PC-3 (cell line): ENCODE measurements around the gene RBM6. TPM values are rescaled to one million over a fixed set of nuclear protein-coding genes. Genes with fewer than 3 reads are reported as not detected.

ENCODE experiments used
- ATAC-seq: fragments of 200-7000 bp; cut with Tn5 transposase; 2 replicates; pipeline ENCODE4 v1.9.1; 2020; ENCODE audit warnings: mild to moderate bottlenecking, moderate library complexity
- BruUV-seq: library from RNA; stranded (reverse); fragments of 400-500 nt; replicated peaks from 2 replicates; lab custom pipeline; 2021; lab: Mats Ljungman, UMichigan
- CTCF ChIA-PET: fragments of 300-600 bp; sonication (Branson Sonifier 250); formaldehyde crosslinking; loops from one replicate; lab custom pipeline; 2022; ENCODE audit warnings: antibody characterized with exemption; lab: Charles Lee
- POLR2A ChIA-PET: fragments of 300-600 bp; sonication (Branson Sonifier 250); formaldehyde crosslinking; loops from one replicate; lab custom pipeline; 2022; ENCODE audit warnings: antibody characterized with exemption; ENCODE audit not compliant: unreplicated experiment; lab: Charles Lee
- DNase-seq: peaks from one replicate; pipeline ENCODE4 v3.0.0-alpha.2; 2015
- H2AFZ ChIP-seq: fragments of 300-600 bp; sonication (generic); 2 replicates; pipeline ENCODE4 v1.6.0; 2016; ENCODE audit warnings: antibody characterized with exemption, low read length
- H3F3A ChIP-seq: fragments of 300-600 bp; sonication (generic); one replicate; pipeline ENCODE4 v1.6.0; 2017; ENCODE audit warnings: antibody characterized with exemption, low read length, control low read depth, mild to moderate bottlenecking; ENCODE audit not compliant: unreplicated experiment
- H3K27ac ChIP-seq: fragments of 300-600 bp; sonication (generic); 2 replicates; pipeline ENCODE4 v1.5.1; 2016; ENCODE audit warnings: mild to moderate bottlenecking, low read length
- H3K27me3 ChIP-seq: fragments of 300-600 bp; sonication (generic); 2 replicates; pipeline ENCODE4 v1.6.1; 2016; ENCODE audit warnings: low read length, mixed read lengths
- H3K36me3 ChIP-seq: fragments of 300-600 bp; sonication (generic); 2 replicates; pipeline ENCODE4 v1.6.1; 2016; ENCODE audit warnings: low read depth, mixed run types, low read length, mixed read lengths
- H3K4me1 ChIP-seq: fragments of 300-600 bp; sonication (generic); 2 replicates; pipeline ENCODE4 v1.5.1; 2016; ENCODE audit warnings: low read length; ENCODE audit not compliant: insufficient read depth
- H3K4me2 ChIP-seq: fragments of 300-600 bp; sonication (generic); 2 replicates; pipeline ENCODE4 v1.6.0; 2016; ENCODE audit warnings: low read length
- H3K4me3 ChIP-seq: fragments of 300-600 bp; sonication (generic); 2 replicates; pipeline ENCODE4 v1.5.1; 2016; ENCODE audit warnings: mild to moderate bottlenecking, low read length, mixed read lengths
- H3K79me2 ChIP-seq: fragments of 300-600 bp; sonication (generic); 2 replicates; pipeline ENCODE4 v1.6.1; 2017; ENCODE audit warnings: low read length, mixed read lengths
- H3K9ac ChIP-seq: fragments of 300-600 bp; sonication (generic); 2 replicates; pipeline ENCODE4 v1.6.0; 2016; ENCODE audit warnings: mild to moderate bottlenecking, low read length
- H3K9me2 ChIP-seq: fragments of 300-600 bp; sonication (generic); replicated peaks from 2 replicates; pipeline ENCODE4 v1.6.1; 2016; ENCODE audit warnings: mixed run types, low read length, mixed read lengths
- H3K9me3 ChIP-seq: fragments of 300-600 bp; sonication (generic); 2 replicates; pipeline ENCODE4 v1.6.1; 2016; ENCODE audit warnings: low read length, mixed read lengths
- H4K20me1 ChIP-seq: fragments of 300-600 bp; sonication (generic); 2 replicates; pipeline ENCODE4 v1.6.1; 2016; ENCODE audit warnings: low read length, mixed read lengths
- EZH2 ChIP-seq: fragments of 300-600 bp; sonication (generic); IDR thresholded peaks from one replicate; pipeline ENCODE4 v1.6.1; 2017; ENCODE audit warnings: antibody characterized with exemption, mild to moderate bottlenecking, low read length; ENCODE audit not compliant: unreplicated experiment
- EZH2phosphoT487 ChIP-seq: fragments of 300-600 bp; sonication (generic); IDR thresholded peaks from 2 replicates; pipeline ENCODE4 v1.6.1; 2018; ENCODE audit warnings: mild to moderate bottlenecking, antibody characterized with exemption, low read length, borderline replicate concordance
- intact Hi-C: fragments of 100-400 bp; cut with micrococcal nuclease; formaldehyde crosslinking; loops from 2 replicates; pipeline ENCODE4 v1.9.0; 2023
- total RNA-seq: library from RNA; depleted of rRNA; stranded (reverse); fragments of >200 nt; gene quantifications from 2 replicates; pipeline ENCODE4 v1.2.3, GENCODE V29; 2014
- TF ChIP-seq, protein P1 (sequence below): fragments of 300-600 bp; sonication (generic); conservative IDR thresholded peaks from 2 replicates; pipeline ENCODE4 v1.5.1; 2017; ENCODE audit warnings: antibody characterized with exemption, low read depth, mild to moderate bottlenecking, low read length

RBM6 gene
- total RNA-seq, 1 experiment from 2014 or later = 64.6 TPM

DNA sequence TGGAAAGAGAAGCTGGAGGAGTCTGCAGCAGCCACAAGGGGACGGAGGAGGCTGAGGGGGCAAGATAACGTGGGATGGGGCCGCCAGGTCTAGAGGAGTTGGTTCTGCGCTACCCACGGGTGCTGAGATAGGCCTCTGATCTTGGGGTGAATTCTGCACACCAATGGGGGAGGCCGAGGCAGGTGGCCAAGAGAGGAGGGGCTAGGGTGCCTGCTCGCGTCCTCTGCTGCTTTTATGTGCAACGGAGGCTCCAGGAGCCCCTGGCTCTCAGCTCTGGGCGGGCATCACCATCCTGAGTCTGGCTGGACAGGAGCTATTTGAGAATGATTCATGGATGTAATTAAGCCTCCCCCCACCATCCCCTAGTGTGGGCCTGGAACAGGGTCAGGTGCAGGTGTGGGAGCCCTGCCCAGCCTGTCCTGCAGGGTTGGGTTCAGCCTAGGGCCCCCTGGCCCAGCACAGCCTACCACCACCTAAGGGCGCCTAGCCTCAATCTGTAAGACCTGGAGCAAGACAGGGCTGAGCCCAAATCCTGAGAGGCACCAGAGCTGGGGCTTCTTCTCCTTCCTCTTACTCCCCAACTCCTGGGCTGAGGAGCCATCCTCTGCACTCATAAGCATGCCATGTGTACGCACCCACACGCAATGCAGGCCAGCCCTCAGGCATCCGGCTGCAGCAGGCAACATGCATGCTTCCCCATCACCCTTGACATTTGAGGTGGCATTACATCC lies 182.9 kb downstream of the RBM6 start:
- Histone ChIP-seq H3K4me3 (no peak overlapping the region), H3K4me1 (no peaks in the 10 kb centered on the region), H3K27me3 (no peaks in the 10 kb centered on the region), H3F3A (no peaks in the 10 kb centered on the region), H3K9me2 (no peaks in the 10 kb centered on the region), H3K4me2 (no peak overlapping the region), H3K27ac (no peak overlapping the region), H2AFZ (no peak overlapping the region), H3K36me3 (peaks cover 14% of the 10 kb centered on the region; the same call in 1 of the 2 replicates), H3K79me2 (no peaks in the 10 kb centered on the region), H4K20me1 (0 out of 2 replicates have a peak, but pooled peaks cover 4% of the 10 kb centered on the region), H3K9ac (no peak overlapping the region), H3K9me3 (no peaks in the 10 kb centered on the region)
- TF ChIP-seq, protein P1, sequence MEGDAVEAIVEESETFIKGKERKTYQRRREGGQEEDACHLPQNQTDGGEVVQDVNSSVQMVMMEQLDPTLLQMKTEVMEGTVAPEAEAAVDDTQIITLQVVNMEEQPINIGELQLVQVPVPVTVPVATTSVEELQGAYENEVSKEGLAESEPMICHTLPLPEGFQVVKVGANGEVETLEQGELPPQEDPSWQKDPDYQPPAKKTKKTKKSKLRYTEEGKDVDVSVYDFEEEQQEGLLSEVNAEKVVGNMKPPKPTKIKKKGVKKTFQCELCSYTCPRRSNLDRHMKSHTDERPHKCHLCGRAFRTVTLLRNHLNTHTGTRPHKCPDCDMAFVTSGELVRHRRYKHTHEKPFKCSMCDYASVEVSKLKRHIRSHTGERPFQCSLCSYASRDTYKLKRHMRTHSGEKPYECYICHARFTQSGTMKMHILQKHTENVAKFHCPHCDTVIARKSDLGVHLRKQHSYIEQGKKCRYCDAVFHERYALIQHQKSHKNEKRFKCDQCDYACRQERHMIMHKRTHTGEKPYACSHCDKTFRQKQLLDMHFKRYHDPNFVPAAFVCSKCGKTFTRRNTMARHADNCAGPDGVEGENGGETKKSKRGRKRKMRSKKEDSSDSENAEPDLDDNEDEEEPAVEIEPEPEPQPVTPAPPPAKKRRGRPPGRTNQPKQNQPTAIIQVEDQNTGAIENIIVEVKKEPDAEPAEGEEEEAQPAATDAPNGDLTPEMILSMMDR = no peak
- no peak for TF ChIP-seq EZH2phosphoT487
- TF ChIP-seq EZH2 = no peak
- BruUV-seq = no TSS peak
- DNase-seq (no peak), ATAC-seq (no peak)
- ChIA-PET CTCF (no interaction called here), POLR2A (interaction anchor here (0.5 to 0.6 kb wide), 2 partner anchors 16 to 25 kb away, joined by 3 read pairs; no protein-coding TSS in a partner anchor)
- intact Hi-C loops = loop anchor here (5.0 kb wide), 1 partner anchor 49 kb away; no protein-coding TSS in a partner anchor

DNA sequence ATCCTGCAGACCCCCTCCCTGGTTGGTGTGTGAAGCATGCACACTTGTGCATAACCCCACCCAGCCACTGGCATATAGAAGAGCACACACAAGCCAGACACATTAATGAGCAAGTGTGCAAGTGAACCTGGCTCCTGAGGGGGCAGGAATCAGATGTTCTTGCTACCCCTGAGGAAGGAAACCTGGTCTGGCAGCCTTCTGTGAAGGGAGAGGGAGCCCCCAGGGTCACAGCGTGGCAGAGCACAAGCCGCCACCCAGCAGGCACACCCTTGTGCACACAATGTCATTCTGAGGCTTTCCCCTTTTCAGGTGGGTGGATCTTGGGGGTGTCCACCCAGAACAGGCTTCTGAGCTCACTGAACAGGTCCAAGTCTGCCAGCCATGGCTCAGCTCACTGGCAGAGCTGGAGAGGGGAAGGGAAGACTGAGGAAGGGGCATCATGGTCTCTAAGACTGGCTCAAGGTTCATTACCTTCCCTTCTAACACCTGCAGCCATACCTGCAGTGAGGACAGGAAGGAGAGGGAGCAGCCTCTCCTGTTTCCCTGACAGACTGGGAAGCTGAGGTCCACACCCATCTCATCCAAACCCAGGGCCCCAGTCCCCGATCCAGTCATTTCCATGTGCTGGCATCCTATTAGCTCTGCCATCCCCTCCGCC lies 183.6 kb downstream of the RBM6 start:
- no peak overlapping the region for H3K4me2 ChIP-seq
- no peak overlapping the region for H3K9ac ChIP-seq
- no peaks in the 10 kb centered on the region for H3K9me2 ChIP-seq
- ATAC-seq (no peak), DNase-seq (no peak)
- ChIA-PET CTCF (no interaction called here), POLR2A (interaction anchor here (0.5 to 0.6 kb wide), 2 partner anchors 15 to 24 kb away, joined by 3 read pairs; no protein-coding TSS in a partner anchor)
- intact Hi-C loops = loop anchor here (5.0 kb wide), 1 partner anchor 49 kb away; no protein-coding TSS in a partner anchor
- no peak overlapping the region for H3K27ac ChIP-seq
- no peaks in the 10 kb centered on the region for H3K27me3 ChIP-seq
- no peaks in the 10 kb centered on the region for H3K79me2 ChIP-seq
- H3F3A ChIP-seq = no peaks in the 10 kb centered on the region
- no TSS peak for BruUV-seq
- H3K4me1 ChIP-seq = no peaks in the 10 kb centered on the region
- no peaks in the 10 kb centered on the region for H3K9me3 ChIP-seq
- TF ChIP-seq EZH2 = no peak
- TF ChIP-seq, protein P1 = no peak
- TF ChIP-seq EZH2phosphoT487 = no peak
- H4K20me1 ChIP-seq = 0 out of 2 replicates have a peak, but pooled peaks cover 4% of the 10 kb centered on the region
- H3K4me3 ChIP-seq = no peak overlapping the region
- H2AFZ ChIP-seq = no peak overlapping the region
- H3K36me3 ChIP-seq = peaks cover 7% of the 10 kb centered on the region; the same call in 1 of the 2 replicates
